GM19467 (cell line): ENCODE data around the gene UGT2B10.
"Not testable (repeated sequence)": the region's sequence is repeated elsewhere in the genome, so short reads cannot be mapped to it uniquely, and the experiment has no call there.

Experiments used
- ATAC-seq: cut with Tn5 transposase; IDR thresholded peaks from one replicate; pipeline ENCODE4 v1.9.1; 2021; ENCODE audit warnings: mild to moderate bottlenecking, moderate library complexity; ENCODE audit not compliant: unreplicated experiment

UGT2B10 gene

GRCh38 chr4:68815617-68816409 is at the start of gene UGT2B10:
Gene UGT2B10 (plus strand): TSS chr4:68815994. CDS start chr4:68816020, 26 bp downstream.
- not testable (repeated sequence) for ATAC-seq

DNA sequence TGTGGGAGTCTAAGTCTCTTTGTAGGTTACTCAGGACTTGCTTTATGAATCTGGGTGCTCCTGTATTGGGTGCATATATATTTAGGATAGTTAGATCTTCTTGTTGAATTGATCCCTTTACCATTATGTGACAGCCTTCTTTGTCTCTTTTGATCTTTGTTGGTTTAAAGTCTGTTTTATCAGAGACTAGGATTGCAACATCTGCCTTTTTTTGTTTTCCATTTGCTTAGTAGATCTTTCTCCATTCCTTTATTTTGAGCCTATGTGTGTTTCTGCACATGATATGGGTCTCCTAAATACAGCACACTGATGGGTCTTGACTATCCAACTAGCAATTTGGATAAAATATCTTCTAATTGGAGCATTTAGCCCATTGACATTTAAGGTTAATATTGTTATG is 44.0 kb upstream of the UGT2B10 start:
- not testable (repeated sequence) for ATAC-seq

DNA sequence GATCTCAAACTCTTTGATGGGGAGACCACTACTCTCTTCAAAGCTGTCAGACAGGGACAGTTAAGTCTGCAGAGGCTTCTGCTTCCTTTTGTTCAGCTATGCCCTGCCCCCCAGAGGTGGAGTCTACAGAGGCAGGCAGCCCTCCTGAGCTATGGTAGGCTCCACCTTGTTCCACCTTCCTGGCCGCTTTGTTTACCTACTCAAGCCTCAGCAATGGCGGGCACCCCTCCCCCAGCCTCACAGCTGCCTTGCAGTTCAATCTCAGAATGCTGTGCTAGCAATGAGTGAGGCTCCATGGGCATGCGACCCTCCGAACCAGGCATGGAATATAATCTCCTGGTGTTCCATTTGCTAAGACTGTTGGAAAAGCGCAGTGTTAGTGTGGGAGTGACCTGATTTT is 42.1 kb upstream of the UGT2B10 start:
- no peak for ATAC-seq

- no peak for ATAC-seq
These were observed 35.6 kb upstream of the UGT2B10 start for GRCh38 chr4:68780232-68780631.

GRCh38 chr4:68797048-68797447 is 18.7 kb upstream of the UGT2B10 start:
- ATAC-seq, result no peak

DNA sequence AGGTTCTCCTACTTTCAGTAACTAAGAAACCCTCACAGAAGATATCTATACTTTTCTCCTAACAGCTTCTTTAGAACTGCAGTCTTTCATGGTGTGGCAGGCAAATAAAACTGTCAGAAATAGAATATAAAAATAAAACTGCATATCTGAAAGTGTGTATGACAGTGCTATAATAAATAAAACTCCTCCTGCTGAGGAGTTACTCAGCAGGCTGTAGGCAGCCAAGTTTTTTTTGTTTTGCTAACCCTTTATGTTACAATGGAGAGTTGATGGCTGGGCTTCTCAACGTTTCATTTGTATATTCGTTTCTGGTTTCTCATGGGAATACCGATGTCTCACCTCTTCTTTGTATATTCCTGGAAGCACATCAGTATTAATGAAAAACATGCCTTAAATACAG is 18.2 kb upstream of the UGT2B10 start:
- ATAC-seq, result no peak

DNA sequence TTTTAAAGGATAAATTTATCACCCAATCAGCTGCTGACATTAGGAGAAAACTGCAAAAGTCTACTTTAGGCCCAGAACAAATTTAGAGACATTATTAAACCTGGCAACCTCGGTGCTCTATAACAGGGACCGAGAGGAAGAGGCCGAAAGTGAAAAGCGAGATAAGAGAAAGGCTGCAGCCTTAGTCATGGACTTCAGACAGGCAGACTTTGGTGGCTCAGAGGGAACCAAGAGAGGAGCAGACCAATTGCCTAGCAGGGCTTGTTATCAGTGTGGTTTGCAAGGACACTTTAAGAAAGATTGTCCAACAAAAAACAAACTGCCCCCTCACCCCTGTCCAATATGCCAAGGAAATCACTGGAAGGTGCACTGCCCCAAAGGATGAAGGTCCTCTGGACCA is 12.8 kb upstream of the UGT2B10 start:
- no peak for ATAC-seq

GRCh38 chr4:68808060-68808459 is 7.7 kb upstream of the UGT2B10 start:
- no peak for ATAC-seq

DNA sequence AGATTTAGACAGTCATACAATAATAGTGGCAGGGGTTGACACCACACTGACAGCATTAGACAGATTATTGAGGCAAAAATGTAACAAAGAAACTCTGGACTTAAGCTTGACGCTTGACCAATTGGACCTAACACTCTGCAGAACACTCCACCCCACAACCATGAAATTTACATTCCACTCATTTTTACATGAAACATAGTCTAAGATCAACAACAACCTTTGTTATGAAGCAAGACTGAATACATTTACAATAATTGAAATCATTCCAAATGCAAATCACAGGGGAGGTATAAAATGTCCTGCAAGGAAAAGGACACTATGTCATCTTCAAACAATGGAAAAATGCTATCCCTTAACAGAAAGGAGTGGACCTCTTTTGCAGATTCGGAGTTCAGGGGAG is 4.9 kb upstream of the UGT2B10 start:
- ATAC-seq, result no peak

DNA sequence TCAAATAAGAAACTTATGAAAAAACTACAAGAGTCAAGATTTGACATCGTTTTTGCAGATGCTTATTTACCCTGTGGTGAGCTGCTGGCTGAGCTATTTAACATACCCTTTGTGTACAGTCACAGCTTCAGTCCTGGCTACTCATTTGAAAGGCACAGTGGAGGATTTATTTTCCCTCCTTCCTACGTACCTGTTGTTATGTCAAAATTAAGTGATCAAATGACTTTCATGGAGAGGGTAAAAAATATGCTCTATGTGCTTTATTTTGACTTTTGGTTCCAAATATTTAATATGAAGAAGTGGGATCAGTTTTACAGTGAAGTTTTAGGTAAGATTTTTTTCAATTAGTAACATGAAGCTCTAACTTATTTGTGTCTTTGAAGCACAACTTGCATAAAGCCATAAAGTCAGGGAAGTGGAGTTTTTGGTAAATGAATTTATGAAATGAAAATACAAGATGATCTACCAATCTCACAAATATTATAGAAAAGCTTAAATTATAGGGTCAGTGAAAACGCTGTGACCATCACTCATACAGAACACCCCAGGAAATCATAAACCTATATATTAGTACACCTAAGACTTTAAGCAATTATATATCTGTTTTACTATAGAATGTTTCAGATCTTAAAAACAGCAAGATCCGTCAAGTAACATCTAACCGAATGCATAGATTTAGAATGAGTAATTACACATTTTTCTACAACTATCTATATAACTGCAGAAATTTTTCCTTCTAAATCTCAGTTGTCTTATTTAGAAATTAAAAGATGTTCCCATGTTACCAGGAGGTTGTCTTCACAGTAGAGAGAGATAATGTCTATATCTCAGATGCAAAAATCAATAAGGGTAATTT is 844 bp downstream of the UGT2B10 start:
- ATAC-seq, result not testable (repeated sequence)

DNA sequence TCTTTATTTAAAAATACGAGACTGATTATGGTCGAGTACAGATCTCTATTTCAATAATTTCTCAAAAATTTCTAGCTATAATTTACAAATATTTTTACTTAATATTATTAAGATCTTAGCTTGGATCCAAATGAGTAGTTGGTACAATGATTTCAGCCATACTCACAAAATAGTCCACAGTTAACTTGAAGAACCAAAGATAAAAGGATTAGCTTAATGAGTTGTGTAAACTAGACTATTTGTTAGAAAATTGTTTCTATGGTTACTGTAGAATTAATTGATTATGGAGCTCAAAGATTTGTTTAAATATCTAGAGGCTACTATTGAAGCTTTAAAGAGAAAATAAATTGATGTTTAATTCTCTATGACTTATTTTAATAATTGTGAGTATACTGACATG is 1.6 kb downstream of the UGT2B10 start:
- ATAC-seq, result no peak

DNA sequence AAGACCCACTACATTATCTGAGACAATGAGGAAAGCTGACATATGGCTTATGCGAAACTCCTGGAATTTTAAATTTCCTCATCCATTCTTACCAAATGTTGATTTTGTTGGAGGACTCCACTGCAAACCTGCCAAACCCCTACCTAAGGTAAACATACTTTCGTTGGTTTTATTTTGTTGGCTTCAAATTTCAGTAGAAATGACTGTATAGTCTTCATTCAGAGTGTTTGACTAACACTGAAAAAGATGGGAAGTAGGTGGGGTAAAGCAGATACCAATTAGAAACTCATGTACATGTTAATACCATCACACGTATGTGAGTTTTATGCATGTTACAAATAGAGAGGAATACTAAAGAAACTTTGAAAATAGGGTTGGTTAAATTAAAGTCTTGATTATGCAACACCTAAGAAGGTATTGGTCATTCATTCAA is 2.3 kb downstream of the UGT2B10 start:
- ATAC-seq, result not testable (repeated sequence)

GRCh38 chr4:68831642-68832041 is 15.8 kb downstream of the UGT2B10 start:
- no peak for ATAC-seq

GRCh38 chr4:68850293-68850692 is 34.5 kb downstream of the UGT2B10 start:
- no peak for ATAC-seq

DNA sequence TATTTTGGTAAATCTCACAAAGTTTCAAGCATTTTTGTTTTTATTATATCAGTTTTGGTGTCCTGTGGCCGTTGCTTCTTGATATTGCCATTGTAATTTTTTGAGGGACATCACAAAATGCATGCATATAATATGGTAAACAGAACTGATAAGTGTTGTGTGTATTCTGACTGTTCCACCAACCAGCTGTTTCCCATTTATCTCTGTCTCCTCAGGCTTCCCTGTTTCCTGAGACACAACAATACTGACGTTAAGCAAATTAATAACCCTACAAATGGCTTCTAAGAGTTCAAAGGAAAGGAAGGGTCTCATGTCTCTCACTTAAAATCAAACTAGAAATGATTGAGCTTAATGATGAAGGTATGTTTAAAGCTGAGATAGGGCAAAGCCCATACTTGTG is 40.0 kb downstream of the UGT2B10 start:
- no peak for ATAC-seq

DNA sequence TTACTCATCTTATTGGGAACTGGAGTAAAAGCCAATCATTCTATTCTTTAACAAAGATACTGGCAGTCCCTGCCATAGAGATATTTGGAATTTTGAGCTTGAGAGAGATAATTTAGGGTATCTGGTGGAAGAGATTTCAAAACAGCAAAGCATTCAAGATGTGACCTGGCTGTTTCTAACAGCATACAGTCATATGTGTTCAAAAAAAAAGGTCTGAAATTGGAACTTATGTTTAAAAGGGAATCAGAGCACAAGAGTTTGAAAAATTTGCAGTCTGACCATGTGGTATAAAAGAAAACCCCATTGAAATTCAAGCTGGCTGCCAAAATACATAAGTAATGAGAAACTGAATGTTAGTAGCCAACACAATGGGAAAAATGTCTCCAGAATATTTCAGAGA is 42.2 kb downstream of the UGT2B10 start:
- no peak for ATAC-seq

DNA sequence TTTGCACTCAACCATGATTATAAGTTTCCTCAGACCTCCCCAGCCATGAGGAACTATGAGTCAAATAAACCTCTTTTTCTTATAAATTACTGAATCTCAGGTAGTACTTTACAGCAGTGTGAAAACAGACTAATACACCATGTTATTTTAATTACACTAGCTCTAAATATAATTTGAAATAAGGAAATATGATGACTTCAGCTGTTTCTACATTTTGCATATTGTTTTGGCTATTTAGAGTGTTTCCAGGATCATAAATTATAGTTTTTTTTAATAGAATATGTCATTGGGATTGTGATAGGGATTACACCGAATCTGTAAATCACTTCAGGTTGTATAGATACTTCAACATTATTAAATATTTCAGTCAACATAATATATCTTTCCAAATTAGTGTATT is 43.9 kb downstream of the UGT2B10 start:
- no peak for ATAC-seq

- no peak for ATAC-seq
These were observed 45.3 kb downstream of the UGT2B10 start for GRCh38 chr4:68861057-68861456.

DNA sequence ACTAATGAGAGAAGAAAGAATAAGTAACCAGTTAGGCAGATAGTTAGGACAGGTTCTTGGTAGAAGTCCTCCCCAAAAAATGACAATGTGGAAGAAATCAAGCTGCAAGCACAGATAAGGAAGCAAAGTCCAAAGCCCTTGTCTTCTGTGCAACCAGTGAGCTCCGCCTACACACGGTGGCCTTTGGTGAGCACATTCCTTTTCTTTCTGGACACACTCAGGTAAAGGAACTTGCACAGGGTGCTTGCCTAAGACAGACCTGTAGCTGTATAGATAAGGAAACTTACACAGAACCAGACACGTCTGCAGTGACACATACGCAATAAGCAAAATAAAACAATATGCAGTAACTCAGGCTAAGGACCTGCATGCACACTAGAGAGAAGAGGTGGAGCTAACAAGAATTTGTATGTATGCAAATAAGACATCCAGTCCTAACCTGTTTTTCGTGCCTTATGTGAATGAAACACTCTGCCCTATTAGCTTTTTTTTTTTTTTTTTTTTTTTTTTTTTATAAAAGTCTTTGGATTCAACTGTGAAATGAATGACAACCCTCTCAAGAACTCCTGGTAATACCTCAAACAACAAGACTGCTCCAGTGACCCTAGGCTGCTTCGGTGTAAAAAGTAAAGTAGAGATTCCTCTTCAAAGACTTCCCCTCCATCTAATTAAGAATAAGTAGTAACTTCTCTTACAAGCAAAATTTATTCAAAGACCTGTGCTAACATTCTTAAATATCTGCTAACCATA is 48.8 kb downstream of the UGT2B10 start:
- no peak for ATAC-seq

DNA sequence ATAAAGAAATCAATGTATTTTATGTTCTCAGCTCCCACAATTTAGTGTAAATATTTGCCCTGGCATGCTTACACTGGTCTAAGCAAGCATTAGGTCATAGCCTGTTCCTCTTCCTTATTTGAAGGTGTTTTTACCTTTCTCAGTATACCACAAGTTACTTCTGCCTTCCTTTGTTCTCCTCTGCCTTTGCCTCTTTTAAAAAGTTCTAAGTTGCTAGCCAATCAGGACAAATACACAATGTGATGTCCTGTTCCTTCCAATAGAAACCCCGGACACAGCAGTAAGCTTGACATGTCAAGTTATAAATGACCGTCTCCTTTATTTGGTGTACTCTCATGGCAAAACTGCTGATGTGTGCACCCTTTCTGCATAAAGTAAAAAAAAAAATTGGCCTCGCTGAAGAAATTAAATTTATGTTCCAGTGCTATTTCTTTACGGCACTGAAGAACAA is 49.4 kb downstream of the UGT2B10 start:
- ATAC-seq, result no peak

GRCh38 chr4:68865760-68866159 is 50.0 kb downstream of the UGT2B10 start:
- ATAC-seq, result no peak
